ENCODE results near the gene ATP9A. TPM values are rescaled to one million over a fixed set of nuclear protein-coding genes. Genes with fewer than 3 reads are reported as not detected.

The ATP9A gene
- total RNA-seq, 2 experiments from 2014 or later: 0.11 to 0.19 TPM

- CTCF ChIA-PET: no interaction called here
- Histone ChIP-seq H3K27me3 (ENCODE audit: control insufficient read depth in 1 of 2, insufficient read depth in 2 of 2, low read length in 2 of 2) (no peaks in the 10 kb centered on the region), H3K36me3 (ENCODE audit: insufficient read depth, low read length) (no peaks in the 10 kb centered on the region), H3K9me3 (ENCODE audit: control insufficient read depth in 1 of 2, insufficient read depth in 1 of 2, low read length in 2 of 2) (no peaks in the 10 kb centered on the region), H3K4me1 (ENCODE audit: insufficient read depth, low read length) (no peaks in the 10 kb centered on the region), H3K27ac (ENCODE audit: low read depth in 1 of 2, low read length in 2 of 2) (no peak overlapping the region), H3K4me3 (ENCODE audit: low read length) (no peak overlapping the region)
- no peak overlapping the region for H3K4me3 Mint-ChIP-seq
- H3K4me1 Mint-ChIP-seq (ENCODE audit: low read depth): no peaks in the 10 kb centered on the region
- ATAC-seq (ENCODE audit: poor library complexity): no peak
- intact Hi-C loops (cut with DNase I, micrococcal nuclease): no loop called here
- POLR2A ChIA-PET: no interaction called here
- H3K36me3 Mint-ChIP-seq (ENCODE audit: low read depth): no peaks in the 10 kb centered on the region
- no peak overlapping the region for H3K27ac Mint-ChIP-seq
- no peak for DNase-seq
- H3K27me3 Mint-ChIP-seq: no peaks in the 10 kb centered on the region
- no peak for TF ChIP-seq CTCF (IDR thresholded peaks at IDR 0.05)
- no peaks in the 10 kb centered on the region for H3K9me3 Mint-ChIP-seq
Measured at GRCh38 chr20:51579137-51579536, 189.1 kb downstream of the ATP9A start.

GRCh38 chr20:51578145-51578459 is 190.1 kb downstream of the ATP9A start:
- Histone ChIP-seq H3K27me3 (ENCODE audit: control insufficient read depth in 1 of 2, insufficient read depth in 2 of 2, low read length in 2 of 2) (no peaks in the 10 kb centered on the region), H3K9me3 (ENCODE audit: control insufficient read depth in 1 of 2, insufficient read depth in 1 of 2, low read length in 2 of 2) (no peaks in the 10 kb centered on the region), H3K4me1 (ENCODE audit: insufficient read depth, low read length) (no peaks in the 10 kb centered on the region), H3K36me3 (ENCODE audit: insufficient read depth, low read length) (no peaks in the 10 kb centered on the region), H3K4me3 (ENCODE audit: low read length) (no peak overlapping the region), H3K27ac (ENCODE audit: low read depth in 1 of 2, low read length in 2 of 2) (no peak overlapping the region)
- intact Hi-C loops (cut with DNase I, micrococcal nuclease): no loop called here
- Mint-ChIP-seq H3K9me3 (no peaks in the 10 kb centered on the region), H3K27ac (no peak overlapping the region), H3K4me3 (no peak overlapping the region), H3K27me3 (no peaks in the 10 kb centered on the region), H3K4me1 (ENCODE audit: low read depth) (no peaks in the 10 kb centered on the region), H3K36me3 (ENCODE audit: low read depth) (no peaks in the 10 kb centered on the region)
- CTCF ChIA-PET: no interaction called here
- DNase-seq (no peak), ATAC-seq (ENCODE audit: poor library complexity) (no peak)
- POLR2A ChIA-PET: no interaction called here
- TF ChIP-seq CTCF (IDR thresholded peaks at IDR 0.05): no peak

- intact Hi-C loops (cut with DNase I, micrococcal nuclease): no loop called here
- Histone ChIP-seq H3K9me3 (ENCODE audit: control insufficient read depth in 1 of 2, insufficient read depth in 1 of 2, low read length in 2 of 2) (no peaks in the 10 kb centered on the region), H3K4me1 (ENCODE audit: insufficient read depth, low read length) (no peaks in the 10 kb centered on the region), H3K36me3 (ENCODE audit: insufficient read depth, low read length) (no peaks in the 10 kb centered on the region), H3K4me3 (ENCODE audit: low read length) (no peak overlapping the region), H3K27me3 (ENCODE audit: control insufficient read depth in 1 of 2, insufficient read depth in 2 of 2, low read length in 2 of 2) (no peaks in the 10 kb centered on the region), H3K27ac (ENCODE audit: low read depth in 1 of 2, low read length in 2 of 2) (no peak overlapping the region)
- ChIA-PET POLR2A (no interaction called here), CTCF (no interaction called here)
- no peak overlapping the region for H3K27ac Mint-ChIP-seq
- ATAC-seq (ENCODE audit: poor library complexity) (no peak), DNase-seq (no peak)
- H3K4me1 Mint-ChIP-seq (ENCODE audit: low read depth): no peaks in the 10 kb centered on the region
- no peaks in the 10 kb centered on the region for H3K9me3 Mint-ChIP-seq
- H3K4me3 Mint-ChIP-seq: no peak overlapping the region
- H3K27me3 Mint-ChIP-seq: no peaks in the 10 kb centered on the region
- H3K36me3 Mint-ChIP-seq (ENCODE audit: low read depth): no peaks in the 10 kb centered on the region
- no peak for TF ChIP-seq CTCF (IDR thresholded peaks at IDR 0.05)
Measured at GRCh38 chr20:51577432-51578144, 190.6 kb downstream of the ATP9A start.

Data from CD4-positive, alpha-beta T cell (primary cell).